UCSD-AML1 (cell line): ENCODE data around the gene KLHL2.
"Not testable (repeated sequence)": the region's sequence is repeated elsewhere in the genome, so short reads cannot be mapped to it uniquely, and the experiment has no call there.

Source experiments
- DNase-seq: peaks from one replicate; lab custom pipeline; 2025; ENCODE audit not compliant: unreplicated experiment; lab: John Stamatoyannopoulos, UW

The KLHL2 gene

DNA sequence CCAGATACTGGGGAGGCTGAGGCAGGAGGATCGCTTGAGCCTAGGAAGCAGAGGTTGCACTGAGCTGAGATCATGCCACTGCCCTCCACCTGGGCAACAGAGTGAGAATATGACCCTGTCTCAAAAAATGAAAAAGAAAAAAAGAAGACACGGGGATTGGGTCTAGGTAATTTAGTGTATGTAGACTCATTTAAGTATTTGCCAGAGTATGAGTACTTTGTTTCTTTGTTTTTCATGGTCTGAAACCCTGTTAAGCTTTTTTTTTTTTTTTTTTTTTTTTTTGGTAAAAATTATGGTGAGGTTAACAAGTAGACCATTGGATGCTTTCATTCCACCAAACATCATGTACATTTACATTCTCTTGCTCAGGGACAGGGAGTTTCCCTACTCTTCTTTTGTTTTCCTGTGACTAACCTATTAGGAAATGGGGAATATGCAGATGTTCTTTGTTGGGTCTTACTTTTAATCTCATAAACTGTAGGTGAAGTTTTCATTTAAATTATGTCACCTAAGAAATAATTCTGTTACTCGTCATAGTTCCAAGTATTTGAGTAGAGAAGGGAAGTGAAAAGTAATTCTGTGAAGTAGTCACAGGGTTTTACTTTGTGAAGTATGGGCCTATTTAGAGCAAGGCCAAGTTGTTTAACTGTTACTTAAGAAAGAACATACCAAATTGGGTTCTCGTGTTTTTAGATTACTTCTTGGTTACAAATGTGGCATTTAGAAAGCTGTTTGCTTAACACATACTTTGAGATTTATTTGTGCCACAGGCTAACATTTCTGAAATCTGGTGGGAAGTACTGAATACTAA, 25.5 kb downstream of the KLHL2 start:
- not testable (repeated sequence) for DNase-seq

DNA sequence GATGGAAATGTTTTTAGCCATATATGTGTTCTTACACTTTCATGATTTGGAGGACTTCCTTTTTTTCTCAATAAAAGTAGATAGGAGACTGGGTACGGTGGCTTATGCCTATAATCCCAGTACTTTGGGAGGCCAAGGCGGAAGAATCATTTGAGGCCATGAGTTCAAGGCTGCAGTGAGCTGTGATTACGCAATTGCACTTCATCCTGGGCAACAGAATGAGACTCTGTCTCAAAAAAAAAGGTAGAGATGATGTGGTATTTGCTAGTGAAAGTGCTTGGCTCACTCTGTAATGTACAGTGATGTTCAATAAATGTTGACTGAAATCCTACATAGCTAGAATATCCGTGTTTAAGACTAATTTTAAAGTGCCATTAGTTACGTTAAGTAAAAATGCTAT, 27.4 kb downstream of the KLHL2 start:
- DNase-seq: no peak

DNA sequence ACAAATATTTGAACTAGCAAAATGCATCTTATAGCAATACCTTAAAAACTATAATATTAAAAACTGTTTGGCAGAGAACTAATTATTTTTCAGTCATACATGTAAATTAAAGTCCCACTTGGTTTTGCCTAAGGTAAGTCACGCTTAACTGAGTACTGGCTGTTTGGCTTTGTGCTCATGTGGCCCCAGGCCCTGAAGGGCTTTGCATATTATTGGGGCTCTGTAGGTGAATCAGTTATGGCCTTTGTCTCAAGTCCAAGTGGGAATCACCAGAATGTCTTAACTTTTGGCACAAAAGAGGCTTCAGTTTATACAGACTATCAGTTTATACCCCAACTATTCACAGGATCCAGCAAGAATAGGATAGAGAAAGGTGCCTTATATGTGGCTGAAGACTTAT, 29.5 kb downstream of the KLHL2 start:
- not testable (repeated sequence) for DNase-seq

DNA sequence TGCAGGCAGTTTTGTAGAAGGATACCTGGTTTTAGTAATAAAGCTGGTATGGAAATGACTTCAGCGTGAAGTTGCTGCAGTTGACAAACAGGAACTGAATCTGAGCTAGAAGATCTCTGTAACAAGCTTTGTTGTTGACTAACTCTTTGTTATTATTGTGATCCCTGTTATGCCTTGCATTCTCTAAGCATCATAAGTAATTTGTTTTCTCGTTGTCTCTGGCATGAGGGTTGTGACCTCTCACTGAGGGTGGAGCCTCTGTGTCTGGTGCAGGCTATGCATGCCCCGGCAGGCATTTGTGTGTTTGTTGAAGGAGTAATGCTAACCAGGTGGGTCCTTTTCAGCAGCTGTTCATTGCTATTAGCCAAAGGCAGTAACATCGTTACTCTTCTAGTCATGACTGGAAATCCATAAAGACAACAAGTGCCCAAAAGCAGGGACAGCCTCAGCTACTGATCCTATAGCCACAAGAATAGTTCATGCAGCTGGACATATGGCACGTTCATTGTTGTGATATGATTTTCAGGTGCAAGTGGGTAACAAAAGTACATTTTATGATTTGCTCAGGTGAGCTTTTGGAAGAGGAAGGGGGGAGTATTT, 30.8 kb downstream of the KLHL2 start:
- not testable (repeated sequence) for DNase-seq

DNA sequence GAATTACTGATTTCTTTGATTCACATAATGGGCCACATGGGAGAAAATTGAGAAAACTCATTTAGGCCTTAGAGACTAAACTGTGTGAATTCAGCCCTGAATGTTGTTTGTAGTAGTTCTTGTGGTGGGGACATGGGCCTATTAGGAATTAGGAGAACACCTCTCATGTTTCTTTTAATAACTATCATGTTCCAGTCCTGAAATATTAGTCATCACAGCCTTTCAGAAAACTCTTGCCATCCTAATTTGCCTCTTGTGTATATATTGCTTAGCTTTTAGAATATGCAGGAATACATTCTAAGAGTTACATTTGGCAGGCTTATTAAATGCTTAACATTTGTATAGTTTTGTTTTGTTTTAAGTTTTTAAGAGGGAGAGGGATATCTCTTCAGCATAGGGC, 33.4 kb downstream of the KLHL2 start:
- DNase-seq: not testable (repeated sequence)

DNA sequence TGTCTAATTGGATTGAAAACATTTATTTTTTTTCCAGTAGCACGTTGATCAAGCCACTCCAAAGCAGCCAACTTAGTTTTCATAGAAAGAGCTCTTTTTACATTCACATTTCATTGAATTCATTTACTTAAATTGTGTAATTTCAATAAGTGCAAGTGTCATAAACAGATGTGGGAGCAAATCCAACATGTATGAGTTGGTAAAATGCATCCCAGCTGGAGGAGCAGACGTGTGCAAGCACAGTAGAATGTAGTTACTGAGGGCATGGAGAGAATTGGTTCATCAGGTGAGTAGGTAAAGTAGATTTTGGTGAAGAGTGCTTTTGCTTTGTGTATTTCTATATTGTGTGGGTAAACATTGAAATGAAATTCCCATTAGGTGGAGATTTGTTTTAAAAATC, 36.8 kb downstream of the KLHL2 start:
- DNase-seq: not testable (repeated sequence)

DNA sequence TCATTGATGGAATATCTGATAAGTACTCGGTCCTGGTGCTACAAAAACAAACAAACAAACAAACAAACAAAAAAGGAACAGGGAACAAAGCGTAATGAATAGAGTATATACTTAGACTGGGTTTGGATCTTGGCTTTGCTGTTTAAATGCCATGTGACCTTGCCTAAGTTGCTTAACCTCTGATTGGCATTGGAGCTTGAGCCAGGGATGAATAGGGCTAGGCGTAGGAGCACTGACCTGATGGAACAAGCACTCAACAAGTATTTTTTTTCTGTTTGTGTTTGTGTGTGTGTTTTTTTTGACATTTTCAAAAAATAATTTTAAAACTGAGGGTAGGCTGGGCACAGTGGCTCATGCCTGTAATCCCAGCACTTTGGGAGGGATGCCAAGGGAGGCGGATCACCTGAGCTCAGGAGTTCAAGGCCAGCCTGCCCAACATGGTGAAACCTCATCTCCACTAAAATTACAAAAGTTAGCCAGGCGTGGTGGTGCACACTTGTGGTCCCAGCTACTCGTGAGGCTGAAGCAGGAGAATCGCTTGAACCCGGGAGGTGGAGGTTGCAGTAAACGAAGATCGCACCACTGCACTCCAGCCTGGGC, 37.3 kb downstream of the KLHL2 start:
- not testable (repeated sequence) for DNase-seq

DNA sequence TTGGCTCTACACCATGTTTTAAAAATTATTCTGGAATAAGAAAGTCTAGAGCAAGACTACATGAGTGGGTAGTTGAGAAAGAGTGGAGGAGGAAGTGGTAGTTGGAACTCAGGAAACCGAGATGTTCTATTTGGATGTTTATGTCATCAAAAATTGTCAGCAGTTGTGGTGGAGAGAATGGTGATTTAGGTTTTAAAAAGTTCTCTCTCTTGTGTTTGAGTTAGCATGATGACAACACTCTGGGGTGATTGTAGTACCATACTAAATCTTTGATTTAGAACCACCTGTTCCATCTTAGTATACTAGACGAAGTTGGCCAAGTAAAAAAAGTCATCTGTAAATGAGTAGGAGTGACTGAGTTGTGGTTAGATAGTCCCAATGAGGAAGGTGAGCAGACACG, 40.7 kb downstream of the KLHL2 start:
- no peak for DNase-seq

DNA sequence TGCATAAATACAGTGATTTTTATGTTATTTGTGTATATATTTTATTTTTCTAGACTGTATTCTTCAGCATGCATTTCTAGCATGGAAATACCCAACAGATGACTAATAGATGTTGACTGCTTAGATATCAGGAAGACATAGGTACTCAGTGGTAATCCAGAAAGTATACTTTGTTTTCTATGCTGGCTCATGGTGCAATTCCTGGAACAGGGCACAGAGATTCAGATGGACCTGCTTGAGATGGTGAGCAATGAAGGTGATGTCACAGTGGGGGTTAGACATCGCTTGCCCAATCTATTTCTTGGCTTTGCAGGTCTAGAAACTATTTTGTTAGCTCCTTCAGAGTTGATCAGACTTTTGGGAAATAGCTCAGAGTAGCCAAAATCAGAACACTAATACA, 41.5 kb downstream of the KLHL2 start:
- not testable (repeated sequence) for DNase-seq

DNA sequence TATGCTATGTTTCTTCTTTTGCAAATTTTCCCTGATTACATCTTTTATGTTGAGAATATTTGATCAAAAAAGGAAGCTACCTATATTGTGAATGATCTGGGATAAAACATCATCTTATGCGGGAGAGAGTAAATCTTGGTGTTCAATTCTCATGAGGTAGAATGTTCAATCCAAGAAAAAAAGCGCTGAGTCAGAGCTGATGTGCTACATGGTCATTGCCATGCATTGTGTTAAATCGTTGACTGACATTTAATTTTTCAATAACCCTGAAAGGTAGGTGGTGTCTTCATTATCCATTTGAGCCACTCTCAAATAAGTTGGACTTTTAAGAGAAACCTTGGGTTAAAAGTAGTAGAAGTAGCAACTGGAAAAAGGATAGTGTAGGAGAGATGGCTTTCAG, 47.4 kb downstream of the KLHL2 start:
- not testable (repeated sequence) for DNase-seq

DNA sequence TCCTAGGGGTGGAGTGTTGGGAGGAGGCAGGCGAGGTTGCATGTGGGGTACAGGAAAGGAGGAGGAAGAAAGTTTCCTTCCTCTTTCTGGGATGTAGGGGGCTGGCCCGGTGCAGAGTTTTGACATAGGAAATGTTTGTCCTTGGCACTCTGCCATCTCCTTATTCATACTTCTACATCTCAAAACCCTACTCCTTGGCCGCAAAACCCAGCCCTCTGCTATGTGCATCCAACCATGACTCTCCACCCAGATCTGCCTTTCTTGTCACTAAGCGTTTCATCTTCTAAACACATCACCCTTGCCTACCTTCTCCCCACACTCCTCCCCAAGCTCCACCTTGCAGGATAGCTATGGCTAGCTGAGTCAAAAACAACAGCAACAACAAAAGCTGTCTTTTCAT, 48.1 kb downstream of the KLHL2 start:
- peak; percentile 67 for DNase-seq

DNA sequence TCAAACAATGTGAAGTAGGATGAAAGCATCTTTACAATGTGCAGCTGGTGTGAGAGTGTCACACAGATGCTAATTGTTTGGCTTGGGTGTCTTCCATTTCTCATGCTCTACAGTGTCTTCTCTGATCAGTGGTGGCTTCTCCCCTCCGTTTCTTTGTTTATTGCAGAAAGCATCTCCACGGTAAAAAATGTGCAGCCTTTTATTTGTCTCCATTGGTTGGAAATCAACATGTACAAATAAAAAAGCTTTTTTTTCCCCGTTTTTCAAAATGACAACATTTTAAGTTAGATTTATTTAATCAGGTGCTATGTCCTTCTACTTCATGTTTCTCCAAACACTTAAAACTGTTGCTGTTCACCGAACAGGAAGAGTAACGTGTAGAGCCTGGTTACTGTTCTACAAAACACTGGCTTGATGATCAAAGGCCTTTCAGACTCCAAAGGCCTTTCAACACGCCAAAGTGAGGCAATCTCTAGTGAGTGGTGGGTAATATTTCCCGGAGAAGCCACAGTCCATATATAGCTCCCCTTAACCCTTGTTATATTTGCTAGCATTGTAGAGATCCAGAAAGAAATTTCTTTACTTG, 48.8 kb downstream of the KLHL2 start:
- not testable (repeated sequence) for DNase-seq

DNA sequence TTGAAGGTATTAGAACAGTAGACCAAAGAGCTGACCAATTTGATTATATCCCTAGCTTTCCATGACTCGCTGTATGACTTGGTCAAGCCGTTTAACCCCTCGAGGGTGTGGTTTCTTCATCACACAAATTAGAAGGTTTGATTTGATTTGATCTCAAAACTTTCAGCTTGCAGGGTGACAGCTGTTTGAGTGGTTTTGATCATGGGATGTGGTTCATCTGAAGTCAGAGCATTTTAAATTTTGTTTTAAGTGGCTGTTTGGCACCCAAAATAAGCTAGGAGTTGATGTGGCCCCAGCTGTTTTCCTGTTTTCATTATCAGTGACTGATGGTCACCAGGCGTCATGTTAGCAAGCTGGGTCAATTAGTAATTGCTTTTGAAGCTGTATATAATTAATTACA, 52.4 kb downstream of the KLHL2 start:
- not testable (repeated sequence) for DNase-seq

DNA sequence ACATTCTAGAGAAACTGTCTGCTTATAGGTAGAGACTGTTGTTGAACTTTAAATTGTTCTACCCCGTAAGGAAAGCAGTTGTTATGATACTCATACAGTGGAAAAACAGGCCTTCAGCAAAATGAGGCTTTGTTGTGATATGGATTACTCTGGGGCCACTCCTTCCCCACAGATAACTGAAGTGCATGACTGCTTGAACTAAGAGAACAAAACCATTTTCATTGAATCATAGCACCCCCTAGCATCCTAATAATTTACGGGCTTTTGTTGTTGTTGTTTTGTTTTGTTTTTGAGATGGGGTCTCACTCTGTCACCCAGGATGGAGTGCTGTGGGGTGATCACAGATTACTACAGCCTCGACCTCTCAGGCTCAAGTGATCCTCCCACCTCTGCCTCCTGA, 54.9 kb downstream of the KLHL2 start:
- not testable (repeated sequence) for DNase-seq

DNA sequence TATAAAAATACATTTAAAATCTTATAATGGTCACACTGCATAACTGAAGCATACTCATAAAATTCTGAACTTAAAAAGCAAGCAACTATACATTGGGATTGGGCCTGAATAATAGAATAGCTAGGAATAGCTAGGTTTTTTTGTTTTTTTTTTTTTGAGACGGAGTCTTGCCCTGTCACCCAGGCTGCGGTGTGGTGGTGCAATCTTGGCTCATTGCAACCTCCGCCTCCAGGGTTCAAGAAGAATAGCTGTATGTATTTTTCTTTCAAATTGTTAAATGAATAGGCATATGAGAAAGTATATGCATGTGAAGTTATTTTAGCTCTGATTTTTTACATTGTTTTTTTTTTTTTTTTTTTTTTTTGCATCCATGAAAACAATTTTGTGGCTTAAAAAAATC, 56.1 kb downstream of the KLHL2 start:
- not testable (repeated sequence) for DNase-seq

DNA sequence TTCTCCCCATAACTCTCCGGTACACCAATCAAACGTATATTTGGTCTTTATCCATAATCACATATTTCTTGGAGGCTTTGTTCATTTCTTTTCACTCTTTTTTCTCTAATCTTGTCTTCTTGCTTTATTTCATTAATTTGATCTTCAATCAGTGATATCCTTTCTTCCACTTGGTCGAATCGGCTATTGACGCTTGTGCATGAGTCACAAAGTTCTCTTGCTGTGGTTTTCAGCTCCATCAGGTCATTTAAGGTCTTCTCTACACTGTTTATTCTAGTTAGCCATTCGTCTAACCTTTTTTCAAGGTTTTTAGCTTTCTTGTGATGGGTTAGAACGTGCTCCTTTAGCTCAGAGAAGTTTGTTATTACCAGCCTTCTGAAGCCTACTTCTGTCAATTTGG, 62.6 kb downstream of the KLHL2 start:
- not testable (repeated sequence) for DNase-seq

DNA sequence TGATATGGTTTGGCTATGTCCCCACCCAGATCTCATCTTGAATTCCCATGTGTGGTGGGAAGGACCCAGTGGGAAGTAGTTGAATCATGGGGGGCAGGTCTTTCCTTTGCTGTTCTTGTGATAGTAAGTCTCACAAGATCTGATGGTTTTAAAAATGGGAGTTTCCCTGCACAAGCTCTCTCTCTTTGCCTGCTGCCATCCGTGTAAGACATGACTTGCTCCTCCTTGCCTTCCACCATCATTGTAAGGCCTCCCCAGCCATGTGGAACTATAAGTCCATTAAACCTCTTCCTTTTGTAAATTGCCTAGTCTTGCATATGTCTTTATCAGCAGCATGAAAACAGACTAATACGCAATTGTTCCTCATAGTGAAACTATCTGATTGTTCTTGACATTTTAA, 66.1 kb downstream of the KLHL2 start:
- not testable (repeated sequence) for DNase-seq

DNA sequence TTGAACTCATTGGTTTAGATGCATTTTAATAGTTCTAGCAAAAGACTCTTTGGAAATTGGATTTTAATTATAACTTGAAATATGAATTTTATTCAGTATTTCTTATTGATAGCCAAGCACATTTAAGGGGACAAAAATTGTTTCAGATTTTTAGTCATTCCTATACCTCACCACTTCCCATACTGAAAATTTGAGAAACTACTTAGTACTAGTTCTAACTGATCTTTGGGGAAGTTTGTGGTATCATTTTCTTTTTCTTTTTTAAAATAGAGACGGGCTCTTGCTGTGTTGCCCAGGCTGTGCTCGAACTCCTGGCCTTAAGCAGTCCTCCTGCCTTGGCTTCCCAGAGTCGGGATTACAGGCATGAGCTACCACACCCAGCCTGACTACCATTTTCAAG, 68.0 kb downstream of the KLHL2 start:
- DNase-seq: not testable (repeated sequence)

DNA sequence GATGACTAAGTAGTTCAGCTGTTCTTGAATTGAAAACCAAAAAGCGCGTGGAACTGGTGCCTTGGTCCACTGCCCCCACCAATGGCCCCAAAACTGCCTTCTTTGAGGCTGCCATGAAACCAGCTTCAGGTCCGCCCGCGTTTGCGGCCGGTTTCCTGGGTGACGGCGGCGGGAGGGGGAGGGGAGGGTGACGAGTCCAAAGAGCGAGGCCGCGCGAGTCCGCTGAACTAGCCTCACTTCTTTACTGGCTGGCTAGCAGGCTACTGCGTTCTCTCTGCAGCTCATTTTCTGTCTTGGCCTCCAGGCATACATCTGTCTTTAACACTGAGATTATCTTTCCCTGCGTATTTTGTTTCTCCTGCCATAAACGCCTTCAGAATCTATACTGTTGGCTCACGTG, 72.2 kb downstream of the KLHL2 start:
- DNase-seq: not testable (repeated sequence)

DNA sequence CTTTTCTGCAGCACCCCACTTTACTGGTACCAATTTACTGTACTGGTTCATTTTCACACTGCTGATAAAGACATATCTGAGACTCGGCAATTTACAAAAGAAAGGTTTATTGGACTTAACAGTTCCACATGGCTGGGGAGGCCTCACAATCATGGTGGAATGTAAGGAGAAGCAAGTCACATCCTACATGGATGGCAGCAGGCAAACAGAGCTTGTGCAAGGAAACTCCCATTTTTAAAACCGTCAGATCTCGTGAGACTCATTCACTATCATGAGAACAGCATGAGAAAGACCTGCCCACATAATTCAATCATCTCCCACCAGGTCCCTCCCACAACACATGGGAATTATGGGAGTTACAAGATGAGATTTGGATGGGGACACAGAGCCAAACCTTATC, 77.3 kb downstream of the KLHL2 start:
- not testable (repeated sequence) for DNase-seq

DNA sequence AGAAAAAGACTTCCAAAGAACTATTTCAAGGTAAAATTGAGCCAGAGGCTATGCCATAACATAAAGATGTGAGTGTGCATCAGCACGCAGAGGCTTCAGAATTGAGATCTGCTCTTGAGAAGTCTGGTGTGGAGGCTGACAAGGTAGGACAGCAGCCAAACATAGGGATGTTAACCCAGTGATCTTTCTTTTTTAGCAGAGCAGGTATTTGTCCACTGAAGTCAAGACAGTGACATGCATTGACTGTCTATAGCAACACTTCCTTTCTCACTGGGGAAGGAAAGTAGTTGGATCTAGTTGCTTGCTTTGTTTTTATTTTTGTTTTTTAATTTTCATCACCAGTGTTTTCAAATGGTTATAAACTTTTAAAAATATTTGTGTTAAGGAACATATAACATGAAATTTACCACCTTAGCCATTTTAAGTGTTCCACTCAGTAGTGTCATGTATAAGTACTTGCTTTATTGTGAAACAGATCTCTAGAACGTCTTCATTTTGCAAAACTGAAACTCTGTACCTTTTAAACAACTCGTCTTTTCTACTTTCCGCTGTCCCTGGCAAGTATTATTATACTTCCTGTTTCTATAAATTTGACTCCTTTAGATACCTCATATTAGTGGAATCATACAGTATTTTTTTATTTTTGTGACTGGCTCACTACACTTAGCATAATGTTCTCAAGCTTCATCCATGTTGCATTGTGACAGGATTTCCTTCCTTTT, 79.4 kb downstream of the KLHL2 start:
- not testable (repeated sequence) for DNase-seq
